ENCODE data around the gene HOXC13. TPM values are rescaled to one million over a fixed set of nuclear protein-coding genes. Genes with fewer than 3 reads are reported as not detected.

HOXC13 gene
- total and polyA plus RNA-seq, 7 experiments from 2014 or later = not detected

DNA sequence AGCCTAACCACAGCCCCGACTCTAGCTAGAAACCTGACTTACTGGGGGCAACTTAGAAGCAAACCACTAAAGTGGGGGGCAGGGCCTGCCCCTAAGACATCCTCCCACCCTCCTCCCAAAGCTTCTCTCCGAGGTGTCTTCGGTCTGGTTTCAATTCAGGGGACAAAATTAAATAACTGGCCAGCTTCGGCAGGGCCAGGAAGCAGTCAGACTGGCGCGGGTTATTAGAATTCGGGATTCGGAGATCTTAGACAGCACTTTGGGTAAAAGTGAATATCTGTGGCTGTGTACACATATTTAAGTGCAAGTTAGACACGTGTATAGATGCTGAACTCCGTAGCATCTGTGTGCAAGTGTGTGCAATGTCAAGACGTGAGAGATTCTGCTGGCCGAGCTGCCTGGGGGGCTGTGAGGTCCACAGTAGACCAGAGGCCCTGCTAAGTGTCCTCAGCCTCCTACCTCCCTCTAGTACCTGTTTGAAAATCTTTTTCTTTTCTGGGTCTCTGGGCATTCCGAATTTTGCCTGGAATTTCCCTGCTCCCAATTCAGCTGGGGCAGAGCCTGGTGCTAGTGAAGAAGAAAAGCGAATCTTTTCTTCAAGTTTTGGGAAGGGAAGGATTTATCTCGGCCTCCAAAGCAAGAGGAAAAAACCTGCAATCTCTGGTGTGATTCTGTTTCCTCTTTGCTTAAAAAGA is 42.3 kb downstream of the HOXC13 start:
- no peak for ATAC-seq
- H3K4me1 Mint-ChIP-seq = peaks cover 6 to 28% (median 13%) of the 10 kb centered on the region in 7 donors
- H3K27me3 Mint-ChIP-seq = peaks cover 91 to 96% (median 92%) of the 10 kb centered on the region in 5 donors
- H3K9me3 Mint-ChIP-seq = peaks cover 0 to 33% (median 0%) of the 10 kb centered on the region in 11 donors
- H3K4me1 ChIP-seq (ENCODE audit: control insufficient read depth in 2 of 2, insufficient read depth in 2 of 2, low read length in 2 of 2) = peaks cover 6 to 13% of the 10 kb centered on the region in 2 donors
- peaks cover 40 to 88% of the 10 kb centered on the region in 2 donors for H3K27me3 ChIP-seq (ENCODE audit: control insufficient read depth in 2 of 2, insufficient read depth in 2 of 2, low read length in 2 of 2)
- no peaks in the 10 kb centered on the region for H3K36me3 Mint-ChIP-seq
- intact Hi-C loops (cut with micrococcal nuclease) = loop anchor here in 1 of 2 donors (5.0 kb wide), 1 partner anchor 44 kb away; the partner anchor contains the start of gene HOXC13
- ChIA-PET CTCF (no interaction called here), POLR2A (no interaction called here)
- H3K27ac ChIP-seq (ENCODE audit: low read depth, low read length) = no peak overlapping the region
- no peaks in the 10 kb centered on the region for H3K36me3 ChIP-seq (ENCODE audit: control insufficient read depth in 2 of 3, insufficient read depth in 3 of 3, low read length in 3 of 3)
- H3K4me3 Mint-ChIP-seq = no peak overlapping the region
- no peak for DNase-seq
- no peaks in the 10 kb centered on the region for H3K9me3 ChIP-seq (ENCODE audit: control insufficient read depth in 2 of 3, low read length in 3 of 3)
- no peak overlapping the region for H3K4me3 ChIP-seq (ENCODE audit: low read length)
- H3K27ac Mint-ChIP-seq = peak overlapping the region in 4 of 9 donors; percentile 8 to 59 (median 44)

DNA sequence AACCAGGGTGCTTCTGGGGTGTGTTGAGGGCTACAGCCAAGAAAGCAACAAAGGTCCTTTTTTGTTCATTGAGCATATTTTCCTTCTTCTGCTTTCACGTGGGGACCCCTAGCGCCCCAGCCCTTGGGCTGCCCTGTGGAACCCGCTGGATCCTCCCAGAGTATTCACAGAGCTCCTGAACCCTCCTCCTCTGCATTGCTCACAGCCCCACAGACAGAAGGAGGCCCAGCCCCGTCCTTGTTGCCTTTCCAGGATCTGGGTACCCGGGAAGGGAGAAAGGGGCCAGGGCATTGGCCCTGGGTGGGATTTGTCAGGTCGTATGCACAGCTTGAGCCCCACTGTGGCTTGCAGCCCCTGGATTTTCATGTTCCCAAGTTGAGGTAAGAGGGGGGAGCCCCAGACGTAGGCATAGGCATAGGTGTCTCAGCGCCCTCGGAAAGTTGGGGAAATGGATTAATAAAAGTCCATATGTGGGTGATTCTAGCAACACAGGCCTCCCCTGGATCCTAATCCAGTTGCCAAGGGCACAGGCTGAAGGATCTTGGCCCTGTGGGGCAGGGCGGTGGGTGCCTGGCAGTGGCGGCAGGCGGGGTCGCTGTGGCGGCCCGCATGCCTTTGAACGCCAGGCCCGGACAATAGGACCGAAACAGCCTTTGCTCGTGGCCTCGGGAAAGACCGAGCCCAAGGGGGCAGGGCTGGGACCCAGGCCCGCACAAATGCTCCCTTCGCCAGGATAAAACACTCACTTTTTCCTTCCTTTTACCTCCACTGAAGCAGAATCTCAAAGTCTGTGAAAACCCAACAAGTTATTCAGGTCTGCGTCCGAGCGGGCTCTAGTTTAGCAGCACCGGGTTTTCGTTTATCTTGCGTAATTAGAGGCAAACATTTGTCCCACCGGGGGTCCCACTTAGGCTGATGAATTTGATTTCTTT is 43.3 kb downstream of the HOXC13 start:
- no peak for ATAC-seq
- CTCF ChIA-PET = no interaction called here
- Mint-ChIP-seq H3K4me3 (peak overlapping the region in 1 of 10 donors; percentile 62), H3K9me3 (peaks cover 0 to 27% (median 0%) of the 10 kb centered on the region in 11 donors), H3K27ac (peak overlapping the region in 1 of 9 donors; percentile 65), H3K4me1 (peaks cover 11 to 36% (median 16%) of the 10 kb centered on the region in 7 donors), H3K27me3 (peaks cover 90 to 95% (median 92%) of the 10 kb centered on the region in 5 donors), H3K36me3 (no peaks in the 10 kb centered on the region)
- Histone ChIP-seq H3K4me1 (ENCODE audit: control insufficient read depth in 2 of 2, insufficient read depth in 2 of 2, low read length in 2 of 2) (peaks cover 9 to 13% of the 10 kb centered on the region in 2 donors), H3K9me3 (ENCODE audit: control insufficient read depth in 2 of 3, low read length in 3 of 3) (no peaks in the 10 kb centered on the region), H3K27ac (ENCODE audit: low read depth, low read length) (no peak overlapping the region), H3K27me3 (ENCODE audit: control insufficient read depth in 2 of 2, insufficient read depth in 2 of 2, low read length in 2 of 2) (peaks cover 40 to 87% of the 10 kb centered on the region in 2 donors), H3K36me3 (ENCODE audit: control insufficient read depth in 2 of 3, insufficient read depth in 3 of 3, low read length in 3 of 3) (no peaks in the 10 kb centered on the region), H3K4me3 (ENCODE audit: low read length) (no peak overlapping the region)
- no peak for DNase-seq
- intact Hi-C loops (cut with micrococcal nuclease) = loop anchor here in 1 of 2 donors (5.0 kb wide), 1 partner anchor 45 kb away; the partner anchor contains the start of gene HOXC13
- POLR2A ChIA-PET = no interaction called here

DNA sequence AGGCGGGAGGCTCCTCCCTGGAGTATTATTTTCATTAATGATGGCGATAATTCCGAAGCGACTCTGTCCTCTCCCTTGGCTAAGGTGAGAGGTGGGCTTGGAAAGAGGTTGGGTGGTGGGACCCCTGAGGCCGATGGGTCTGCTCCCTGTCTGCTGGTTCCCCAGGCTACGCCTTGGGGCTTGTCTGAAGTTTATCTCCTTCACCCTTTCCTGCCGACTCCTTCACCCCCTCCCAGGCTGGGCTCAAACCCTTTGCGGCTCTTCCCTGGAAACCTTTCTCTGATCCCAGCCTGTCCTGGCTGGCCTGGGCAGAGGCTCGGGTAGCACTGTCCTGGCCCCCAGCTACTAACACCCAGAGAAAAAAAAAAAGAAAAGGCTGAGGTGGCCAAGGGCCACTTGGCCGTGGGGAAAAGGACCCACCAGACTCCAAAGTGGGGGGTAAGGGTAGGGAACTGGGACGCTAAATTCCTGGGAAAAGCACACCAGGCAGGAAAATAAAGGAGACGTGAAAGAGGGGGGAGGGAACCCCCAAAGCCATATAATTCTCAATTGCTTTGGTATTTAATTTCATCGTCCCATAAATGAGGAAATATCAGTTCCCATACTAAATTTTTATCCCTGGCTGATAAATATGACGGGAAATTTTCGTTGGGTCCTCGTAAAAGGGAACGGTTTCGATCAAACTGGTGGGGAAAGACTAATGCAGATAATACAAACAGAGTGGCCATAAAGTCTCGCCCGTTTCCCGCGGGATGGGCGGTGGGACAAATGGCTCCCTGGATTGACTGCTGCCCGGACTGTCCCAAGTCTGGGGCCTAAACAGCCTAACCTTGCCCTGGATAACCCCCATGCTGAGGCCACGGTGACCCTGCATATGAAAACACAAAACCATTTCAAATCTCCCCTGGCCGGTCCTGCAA is 44.3 kb downstream of the HOXC13 start:
- H3K27me3 ChIP-seq (ENCODE audit: control insufficient read depth in 2 of 2, insufficient read depth in 2 of 2, low read length in 2 of 2) = peaks cover 45 to 87% of the 10 kb centered on the region in 2 donors
- intact Hi-C loops (cut with micrococcal nuclease) = loop anchor here in 1 of 2 donors (5.0 kb wide), 1 partner anchor 46 kb away; the partner anchor contains the start of gene HOXC13
- Mint-ChIP-seq H3K27me3 (peaks cover 91 to 95% (median 92%) of the 10 kb centered on the region in 5 donors), H3K4me1 (peaks cover 12 to 37% (median 20%) of the 10 kb centered on the region in 7 donors), H3K9me3 (peaks cover 0 to 24% (median 0%) of the 10 kb centered on the region in 11 donors), H3K4me3 (peak overlapping the region in 3 of 10 donors; percentile 21 to 62 (median 25)), H3K36me3 (no peaks in the 10 kb centered on the region), H3K27ac (peak overlapping the region in 5 of 9 donors; percentile 46 to 66 (median 62))
- ChIA-PET CTCF (no interaction called here), POLR2A (no interaction called here)
- no peak for ATAC-seq
- DNase-seq = no peak
- H3K4me3 ChIP-seq (ENCODE audit: low read length) = no peak overlapping the region
- no peak overlapping the region for H3K27ac ChIP-seq (ENCODE audit: low read depth, low read length)
- H3K36me3 ChIP-seq (ENCODE audit: control insufficient read depth in 2 of 3, insufficient read depth in 3 of 3, low read length in 3 of 3) = no peaks in the 10 kb centered on the region
- H3K9me3 ChIP-seq (ENCODE audit: control insufficient read depth in 2 of 3, low read length in 3 of 3) = no peaks in the 10 kb centered on the region
- peaks cover 9 to 13% of the 10 kb centered on the region in 2 donors for H3K4me1 ChIP-seq (ENCODE audit: control insufficient read depth in 2 of 2, insufficient read depth in 2 of 2, low read length in 2 of 2)

DNA sequence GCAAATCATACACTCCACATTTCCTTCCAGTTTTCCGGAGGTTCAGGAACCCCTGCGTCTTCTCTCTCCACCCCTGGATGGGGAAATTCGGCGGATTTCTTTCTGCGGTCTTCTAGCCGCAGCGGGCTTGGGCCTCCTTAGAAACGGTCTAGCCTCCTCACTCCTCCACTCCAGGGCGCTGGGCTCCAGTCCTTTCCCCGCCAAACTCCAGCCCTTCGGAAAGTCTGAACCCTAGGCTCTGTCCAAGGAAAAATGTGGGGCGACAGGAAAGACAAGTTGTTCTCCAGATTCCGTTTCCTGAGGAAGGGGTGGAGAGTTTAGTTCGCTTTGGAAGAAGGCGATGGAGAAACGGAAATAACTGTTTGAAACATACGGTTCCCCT is 44.9 kb downstream of the HOXC13 start:
- intact Hi-C loops (cut with micrococcal nuclease) = loop anchor here in 1 of 2 donors (5.0 kb wide), 1 partner anchor 46 kb away; the partner anchor contains the start of gene HOXC13
- ChIA-PET POLR2A (no interaction called here), CTCF (no interaction called here)
- Histone ChIP-seq H3K36me3 (ENCODE audit: control insufficient read depth in 2 of 3, insufficient read depth in 3 of 3, low read length in 3 of 3) (no peaks in the 10 kb centered on the region), H3K4me3 (ENCODE audit: low read length) (no peak overlapping the region), H3K9me3 (ENCODE audit: control insufficient read depth in 2 of 3, low read length in 3 of 3) (no peaks in the 10 kb centered on the region), H3K4me1 (ENCODE audit: control insufficient read depth in 2 of 2, insufficient read depth in 2 of 2, low read length in 2 of 2) (peaks cover 9 to 13% of the 10 kb centered on the region in 2 donors), H3K27ac (ENCODE audit: low read depth, low read length) (no peak overlapping the region), H3K27me3 (ENCODE audit: control insufficient read depth in 2 of 2, insufficient read depth in 2 of 2, low read length in 2 of 2) (peaks cover 49 to 88% of the 10 kb centered on the region in 2 donors)
- DNase-seq (no peak), ATAC-seq (no peak)
- Mint-ChIP-seq H3K4me1 (peaks cover 16 to 42% (median 26%) of the 10 kb centered on the region in 7 donors), H3K27me3 (peaks cover 91 to 95% (median 92%) of the 10 kb centered on the region in 5 donors), H3K9me3 (peaks cover 0 to 23% (median 0%) of the 10 kb centered on the region in 11 donors), H3K4me3 (peak overlapping the region in 3 of 10 donors; percentile 21 to 62 (median 25)), H3K27ac (peak overlapping the region in 5 of 9 donors; percentile 34 to 66 (median 59)), H3K36me3 (no peaks in the 10 kb centered on the region)

DNA sequence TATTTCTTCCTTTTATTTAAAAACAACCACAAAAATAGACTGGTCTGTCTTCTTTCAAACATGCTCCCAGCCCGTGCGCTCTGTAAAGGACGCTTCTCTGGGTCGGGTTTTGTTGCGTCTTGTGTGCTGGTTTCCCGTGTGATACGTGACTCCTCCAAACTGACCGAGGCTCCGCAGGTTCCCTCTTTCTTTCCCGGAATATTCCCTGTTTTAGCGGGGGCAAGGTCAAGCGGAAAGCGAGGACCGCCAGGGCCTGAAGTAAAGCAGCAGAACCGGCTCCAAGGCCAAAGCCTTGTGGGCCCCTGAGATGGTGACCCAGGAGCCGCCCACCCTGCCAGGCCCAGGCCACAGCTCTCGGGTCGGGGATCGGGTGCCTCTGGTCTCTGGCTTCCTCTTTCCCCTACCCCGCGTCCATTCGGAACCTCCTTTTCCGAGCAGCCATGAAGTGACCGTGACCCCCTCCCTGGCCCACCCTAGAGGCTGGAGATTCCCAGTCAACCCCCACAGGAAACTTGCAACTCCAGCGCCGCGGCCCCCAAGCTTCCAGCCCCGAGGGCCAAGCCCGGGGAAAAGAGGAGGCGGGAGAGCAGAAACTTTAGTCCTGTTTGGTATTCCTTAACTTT is 45.4 kb downstream of the HOXC13 start:
- H3K27me3 ChIP-seq (ENCODE audit: control insufficient read depth in 2 of 2, insufficient read depth in 2 of 2, low read length in 2 of 2) = peaks cover 54 to 88% of the 10 kb centered on the region in 2 donors
- intact Hi-C loops (cut with micrococcal nuclease) = loop anchor here in 1 of 2 donors (5.0 kb wide), 1 partner anchor 47 kb away; the partner anchor contains the start of gene HOXC13
- peaks cover 13 to 14% of the 10 kb centered on the region in 2 donors for H3K4me1 ChIP-seq (ENCODE audit: control insufficient read depth in 2 of 2, insufficient read depth in 2 of 2, low read length in 2 of 2)
- POLR2A ChIA-PET = no interaction called here
- Mint-ChIP-seq H3K36me3 (no peaks in the 10 kb centered on the region), H3K4me3 (peak overlapping the region in 3 of 10 donors; percentile 10 to 62 (median 21)), H3K27ac (peak overlapping the region in 6 of 9 donors; percentile 9 to 68 (median 40)), H3K27me3 (peaks cover 91 to 95% (median 92%) of the 10 kb centered on the region in 5 donors), H3K4me1 (peaks cover 18 to 46% (median 29%) of the 10 kb centered on the region in 7 donors), H3K9me3 (peaks cover 0 to 21% (median 0%) of the 10 kb centered on the region in 11 donors)
- H3K4me3 ChIP-seq (ENCODE audit: low read length) = no peak overlapping the region
- no peak overlapping the region for H3K27ac ChIP-seq (ENCODE audit: low read depth, low read length)
- no peaks in the 10 kb centered on the region for H3K36me3 ChIP-seq (ENCODE audit: control insufficient read depth in 2 of 3, insufficient read depth in 3 of 3, low read length in 3 of 3)
- CTCF ChIA-PET = interaction anchor here (0.6 kb wide), 1 partner anchor 218 kb away, joined by 3 read pairs; no protein-coding TSS in a partner anchor
- ATAC-seq = no peak
- DNase-seq = no peak
- no peaks in the 10 kb centered on the region for H3K9me3 ChIP-seq (ENCODE audit: control insufficient read depth in 2 of 3, low read length in 3 of 3)

Measured in naive thymus-derived CD4-positive, alpha-beta T cell (primary cell).